NOMO-1 treated with DMSO at 0.1 percent for 48 hours (cell line): ENCODE results near the gene SEPHS1.
"Not testable (repeated sequence)": the region's sequence is repeated elsewhere in the genome, so short reads cannot be mapped to it uniquely, and the experiment has no call there.

Experiments used
- DNase-seq: peaks from one replicate; lab custom pipeline; 2025; ENCODE audit not compliant: unreplicated experiment; lab: John Stamatoyannopoulos, UW

SEPHS1 gene

GRCh38 chr10:13291821-13292773 lies 56.0 kb downstream of the SEPHS1 start:
- DNase-seq, result no peak

DNA sequence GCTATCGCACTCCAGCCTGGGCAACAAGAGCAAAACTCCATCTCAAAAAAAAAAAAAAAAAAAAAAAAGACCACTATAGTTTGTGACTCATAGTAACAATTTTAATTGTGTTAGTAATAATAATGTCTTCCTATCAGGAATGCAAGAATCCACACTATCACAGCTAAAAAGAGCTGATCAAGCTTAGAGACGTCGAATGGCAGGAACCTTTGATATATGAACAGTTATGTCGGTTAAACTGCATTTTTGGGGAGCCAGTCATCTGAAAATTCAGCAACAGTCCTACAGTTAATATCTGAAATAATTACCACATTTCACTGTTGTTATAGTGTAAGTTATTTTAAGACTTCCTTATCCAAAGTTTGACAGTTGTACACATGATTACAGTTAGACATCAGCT lies 57.0 kb downstream of the SEPHS1 start:
- no peak for DNase-seq

GRCh38 chr10:13284050-13284449 lies 64.0 kb downstream of the SEPHS1 start:
- no peak for DNase-seq

- not testable (repeated sequence) for DNase-seq
These were observed 65.7 kb downstream of the SEPHS1 start for GRCh38 chr10:13282348-13282747.

GRCh38 chr10:13276749-13277365 lies 71.2 kb downstream of the SEPHS1 start:
- no peak for DNase-seq

DNA sequence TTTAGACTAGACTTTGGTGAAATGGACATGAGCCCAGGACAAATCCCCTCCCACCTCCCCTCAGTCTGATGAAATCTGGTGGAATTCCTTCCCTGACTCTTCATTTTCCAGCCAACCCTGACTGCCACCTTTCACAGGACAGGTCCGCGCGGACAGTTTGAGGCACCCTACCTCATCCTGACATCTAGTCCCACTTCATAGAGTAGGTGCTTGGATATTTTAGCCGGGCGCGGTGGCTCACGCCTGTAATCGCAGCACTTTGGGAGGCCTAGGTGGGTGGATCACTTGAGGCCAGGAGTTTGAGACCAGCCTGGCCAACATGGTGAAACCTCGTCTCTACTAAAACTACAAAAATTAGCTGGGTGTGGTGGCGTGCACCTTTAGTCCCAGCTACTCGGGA lies 71.9 kb downstream of the SEPHS1 start:
- not testable (repeated sequence) for DNase-seq

- DNase-seq, result no peak
These were observed 75.9 kb downstream of the SEPHS1 start for GRCh38 chr10:13272164-13272571.

GRCh38 chr10:13271552-13272163 lies 76.4 kb downstream of the SEPHS1 start:
- DNase-seq, result no peak

- DNase-seq, result peak; percentile 52
These were observed 77.1 kb downstream of the SEPHS1 start for GRCh38 chr10:13270877-13271551.

DNA sequence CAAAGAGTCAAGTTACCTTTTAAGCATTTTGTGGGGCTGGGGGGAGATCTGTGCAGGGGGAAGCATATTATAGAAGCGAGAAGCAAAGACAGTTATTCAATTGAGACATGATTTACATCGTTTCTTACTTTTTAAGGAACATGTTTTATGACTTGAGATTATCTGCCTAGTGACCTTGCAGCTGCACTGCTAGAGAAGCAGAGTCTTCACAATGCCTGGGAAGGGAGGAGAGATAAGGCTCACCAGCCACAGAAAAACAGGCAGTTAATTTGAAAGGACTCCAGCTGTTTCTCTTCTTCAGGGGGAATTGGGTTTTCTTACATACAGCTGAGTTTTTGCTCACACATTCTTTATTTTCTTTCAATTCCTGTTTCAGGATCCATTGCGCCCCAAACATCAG lies 79.3 kb downstream of the SEPHS1 start:
- DNase-seq, result peak; percentile 25

- no peak for DNase-seq
These were observed 79.8 kb downstream of the SEPHS1 start for GRCh38 chr10:13268310-13268709.
